Epithelial cell of esophagus (primary cell): ENCODE data around the gene TACC2.

Experiments used
- DNase-seq: peaks from one replicate; pipeline ENCODE4 v3.0.0; 2010; ENCODE audit warnings: low read depth
- H3K4me3 ChIP-seq: 2 replicates; pipeline ENCODE4 v1.5.1; 2011; ENCODE audit warnings: mild to moderate bottlenecking, low read length, control low read depth
- TF ChIP-seq, protein P1 (sequence below): IDR thresholded peaks from 2 replicates; pipeline ENCODE4 v1.5.1; 2011; ENCODE audit warnings: low read depth, mild to moderate bottlenecking, low read length, control low read depth, inconsistent platforms; ENCODE audit not compliant: insufficient read depth; ENCODE audit errors: missing control alignments

Gene TACC2

DNA sequence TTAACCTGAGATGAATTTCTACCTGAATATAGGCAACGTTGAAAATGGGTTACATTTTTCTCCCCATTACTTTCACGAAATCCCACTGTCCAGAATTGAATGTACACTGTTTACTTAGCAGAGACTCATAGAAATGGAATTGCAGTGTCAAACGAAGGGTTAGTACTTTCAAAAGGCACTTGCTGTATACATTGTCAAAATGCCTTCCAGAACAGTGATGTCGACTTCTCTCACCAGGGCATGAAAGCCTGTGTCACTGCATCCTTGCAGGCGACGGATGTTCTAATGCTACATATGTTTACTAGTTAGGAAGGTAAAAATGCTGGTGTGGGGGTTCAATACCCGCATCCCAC lies 41.2 kb downstream of the TACC2 start:
- TF ChIP-seq, protein P1, sequence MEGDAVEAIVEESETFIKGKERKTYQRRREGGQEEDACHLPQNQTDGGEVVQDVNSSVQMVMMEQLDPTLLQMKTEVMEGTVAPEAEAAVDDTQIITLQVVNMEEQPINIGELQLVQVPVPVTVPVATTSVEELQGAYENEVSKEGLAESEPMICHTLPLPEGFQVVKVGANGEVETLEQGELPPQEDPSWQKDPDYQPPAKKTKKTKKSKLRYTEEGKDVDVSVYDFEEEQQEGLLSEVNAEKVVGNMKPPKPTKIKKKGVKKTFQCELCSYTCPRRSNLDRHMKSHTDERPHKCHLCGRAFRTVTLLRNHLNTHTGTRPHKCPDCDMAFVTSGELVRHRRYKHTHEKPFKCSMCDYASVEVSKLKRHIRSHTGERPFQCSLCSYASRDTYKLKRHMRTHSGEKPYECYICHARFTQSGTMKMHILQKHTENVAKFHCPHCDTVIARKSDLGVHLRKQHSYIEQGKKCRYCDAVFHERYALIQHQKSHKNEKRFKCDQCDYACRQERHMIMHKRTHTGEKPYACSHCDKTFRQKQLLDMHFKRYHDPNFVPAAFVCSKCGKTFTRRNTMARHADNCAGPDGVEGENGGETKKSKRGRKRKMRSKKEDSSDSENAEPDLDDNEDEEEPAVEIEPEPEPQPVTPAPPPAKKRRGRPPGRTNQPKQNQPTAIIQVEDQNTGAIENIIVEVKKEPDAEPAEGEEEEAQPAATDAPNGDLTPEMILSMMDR, result no peak
- no peak for DNase-seq
- H3K4me3 ChIP-seq, result no peak overlapping the region

DNA sequence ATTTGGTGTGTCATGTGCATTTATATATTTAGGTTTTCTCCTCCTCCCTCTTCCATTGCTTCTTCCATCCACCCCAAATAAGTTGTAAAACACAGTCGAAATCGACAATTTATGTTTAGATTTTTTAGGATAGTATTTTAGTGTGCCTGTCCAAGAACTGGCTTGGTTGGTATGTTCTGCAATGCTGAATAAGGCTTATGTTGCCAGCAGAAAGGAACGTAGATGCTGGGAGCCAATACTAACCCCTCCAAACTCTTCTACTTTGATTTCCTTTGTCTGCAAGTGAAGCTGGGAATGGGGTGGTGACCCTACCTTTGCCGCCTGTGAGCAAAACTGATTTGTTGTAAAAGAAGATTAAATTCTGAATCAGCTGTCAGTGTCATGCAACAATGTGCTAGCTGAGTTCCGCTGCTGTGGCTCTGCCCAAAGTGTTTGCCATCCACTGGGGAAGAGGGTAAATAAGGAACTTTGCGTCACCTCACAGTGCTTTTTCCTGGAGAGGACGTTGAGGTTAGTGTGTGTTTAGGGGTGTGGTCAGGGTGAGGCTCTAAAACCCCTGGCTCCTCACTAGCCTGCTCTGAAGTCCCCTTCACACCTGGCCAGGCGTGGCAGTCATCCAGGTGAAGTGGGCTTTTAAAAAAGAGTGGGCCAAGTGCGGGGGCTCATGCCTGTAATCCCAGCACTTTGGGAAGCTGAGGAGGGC lies 44.4 kb downstream of the TACC2 start:
- DNase-seq, result peak; percentile 47
- TF ChIP-seq, protein P1, result no peak
- H3K4me3 ChIP-seq, result no peak overlapping the region

DNA sequence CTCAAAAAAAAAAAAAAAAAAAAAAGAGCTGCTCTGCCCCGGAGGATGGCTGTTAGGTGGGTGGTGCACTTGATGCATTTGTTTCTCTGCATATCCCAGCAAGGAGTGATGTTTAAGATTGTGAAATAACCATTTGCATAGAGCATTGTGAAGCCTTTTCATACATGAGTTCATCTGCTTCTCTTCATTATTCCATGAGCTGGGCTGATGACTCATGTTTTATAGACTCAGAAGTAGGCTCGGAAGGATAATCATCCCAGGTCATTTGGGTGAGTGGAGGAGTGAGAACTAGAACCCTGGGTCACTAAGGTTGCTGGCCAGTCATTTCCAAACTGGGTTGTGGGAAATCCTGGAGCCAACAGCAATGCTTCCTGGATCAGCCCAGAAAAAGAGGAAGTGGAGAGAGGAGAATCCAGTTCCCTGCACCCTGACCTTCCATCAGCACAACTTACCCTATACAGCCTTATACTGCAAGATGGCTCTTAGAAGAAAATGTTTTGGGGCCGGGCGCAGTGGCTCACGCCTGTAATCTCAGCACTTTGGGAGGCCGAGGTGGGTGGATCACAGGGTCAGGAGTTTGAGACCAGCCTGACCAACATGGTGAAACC lies 45.3 kb downstream of the TACC2 start:
- peak; percentile 89 for DNase-seq
- no peak overlapping the region for H3K4me3 ChIP-seq
- TF ChIP-seq, protein P1, result no peak

DNA sequence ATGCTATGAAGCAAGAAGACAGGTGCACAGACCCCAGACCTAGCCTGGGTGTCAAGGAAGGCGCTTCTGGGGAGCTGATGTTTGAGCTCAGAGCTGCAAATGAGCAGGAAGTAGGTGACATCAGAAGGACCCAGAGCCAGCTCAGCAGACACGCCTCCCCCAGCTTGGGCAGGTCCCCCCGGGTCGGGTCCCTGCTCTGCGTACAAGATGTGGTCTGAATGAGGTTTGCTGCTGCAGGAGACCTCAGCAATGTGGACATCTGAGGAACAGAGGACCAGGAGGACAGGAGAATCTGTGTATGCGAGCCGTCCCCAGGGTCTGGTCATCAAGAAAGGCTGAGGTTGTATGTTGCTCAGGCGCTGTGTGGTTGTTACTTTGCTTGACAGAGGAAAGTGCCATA lies 51.8 kb downstream of the TACC2 start:
- H3K4me3 ChIP-seq, result no peak overlapping the region
- DNase-seq, result no peak
- TF ChIP-seq, protein P1, result no peak

DNA sequence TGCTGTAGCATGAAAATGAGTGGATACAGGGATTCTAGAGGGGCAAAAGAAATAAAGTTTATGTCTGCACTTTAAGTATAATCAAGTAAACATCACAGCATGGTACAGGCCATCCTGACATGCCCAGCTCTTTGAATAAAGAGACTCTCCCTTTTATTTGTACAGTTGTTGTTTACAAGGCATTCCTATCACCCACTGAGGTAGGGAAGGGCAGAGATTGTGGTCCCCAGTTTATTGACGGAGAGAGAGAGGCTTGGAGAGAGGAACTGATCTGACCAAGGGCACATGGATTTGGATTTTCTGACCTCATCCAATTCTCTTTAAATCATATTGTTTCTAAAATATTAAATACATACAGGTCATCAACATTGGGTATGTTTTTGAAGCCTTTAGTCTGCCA lies 53.9 kb downstream of the TACC2 start:
- H3K4me3 ChIP-seq, result no peak overlapping the region
- TF ChIP-seq, protein P1, result no peak
- DNase-seq, result no peak

DNA sequence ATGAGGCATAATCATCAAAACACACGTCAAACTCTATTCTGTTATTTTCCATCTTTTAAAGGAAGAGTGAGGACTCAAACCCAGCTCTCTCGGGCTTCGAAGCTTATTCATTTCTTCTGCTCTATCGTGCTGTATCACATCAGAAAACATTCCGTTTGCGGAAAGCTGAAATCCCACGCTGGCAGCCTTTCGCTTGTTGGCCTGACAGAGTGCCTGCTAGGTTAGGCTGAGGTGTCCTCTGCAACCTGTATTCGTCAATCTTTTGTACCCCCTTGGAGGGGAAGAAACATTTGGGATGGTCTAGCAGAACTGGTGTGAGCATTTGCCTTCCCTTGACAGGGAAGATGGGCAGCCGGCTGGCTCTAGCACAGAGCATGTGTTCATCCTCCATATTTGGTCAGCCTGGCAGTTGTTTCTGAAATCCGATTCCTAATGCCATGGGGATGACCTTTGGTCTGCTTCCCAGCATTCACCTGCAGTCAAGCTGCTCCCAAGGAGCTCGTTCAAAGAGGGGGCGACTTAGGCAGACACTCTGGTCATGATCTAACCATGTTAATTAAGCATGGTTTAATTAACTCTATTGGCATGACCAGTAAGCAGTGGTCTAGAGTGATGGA lies 55.2 kb downstream of the TACC2 start:
- no peak for DNase-seq
- no peak overlapping the region for H3K4me3 ChIP-seq
- TF ChIP-seq, protein P1, result no peak
